ENCODE results near the gene GLG1.
"Not testable (repeated sequence)": the region's sequence is repeated elsewhere in the genome, so short reads cannot be mapped to it uniquely, and the experiment has no call there.

GLG1 gene

DNA sequence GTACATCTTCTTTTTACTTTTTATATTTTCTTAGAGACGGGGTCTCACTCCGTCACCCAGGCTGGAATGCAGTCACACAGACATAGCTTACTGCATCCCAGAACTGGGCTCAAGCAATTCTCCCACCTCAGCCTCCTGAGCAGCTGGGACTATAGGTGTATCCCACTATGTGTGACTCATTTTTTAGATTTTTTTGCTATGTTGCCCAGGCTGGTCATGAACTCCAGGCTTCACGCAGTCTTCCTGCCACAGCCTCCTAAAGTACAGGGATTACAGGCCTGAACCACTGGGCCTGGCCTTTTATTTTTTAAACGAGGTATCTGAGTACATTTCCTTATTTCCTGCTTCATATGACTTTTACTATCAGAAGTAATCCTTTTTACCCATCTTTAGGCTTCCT lies 48.0 kb downstream of the GLG1 start (continued):
- no peak for TF ChIP-seq TSHZ2 (CRISPR knock-in tag; IDR thresholded peaks at IDR 0.05)
- no peak for TF ChIP-seq ZNF8 (CRISPR knock-in tag; IDR thresholded peaks at IDR 0.05)

DNA sequence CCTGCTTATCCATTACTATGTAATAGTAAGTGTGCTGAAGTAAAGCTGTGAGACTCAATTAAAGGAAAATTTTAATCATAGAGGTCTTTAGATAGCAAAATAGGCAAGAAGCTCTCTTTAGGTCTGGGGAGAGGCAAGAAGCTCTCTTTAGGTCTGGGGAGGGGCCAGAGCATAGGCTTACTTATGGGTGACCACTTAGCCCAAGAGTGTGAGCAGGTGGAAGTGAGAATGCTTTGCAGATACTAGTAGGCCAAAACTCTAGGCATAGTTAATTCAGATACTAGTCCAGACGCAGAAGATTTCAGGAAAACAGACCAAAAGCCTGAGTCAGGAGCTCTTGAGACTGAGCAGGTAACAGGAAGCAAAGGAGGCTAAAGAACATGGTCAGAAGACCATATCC lies 49.6 kb downstream of the GLG1 start:
- no peak for ATAC-seq

GRCh38 chr16:74556375-74556922 lies 50.5 kb downstream of the GLG1 start:
- TF ChIP-seq POU6F1 (CRISPR knock-in tag; IDR thresholded peaks at IDR 0.05; ENCODE audit: borderline replicate concordance, low read depth) (no peak), RARB (CRISPR knock-in tag; IDR thresholded peaks at IDR 0.05) (no peak), ZFP3 (CRISPR knock-in tag; IDR thresholded peaks at IDR 0.05) (no peak), TOX (CRISPR knock-in tag; IDR thresholded peaks at IDR 0.05; ENCODE audit: borderline replicate concordance) (no peak), CSDC2 (CRISPR knock-in tag; IDR thresholded peaks at IDR 0.05) (no peak)
- ATAC-seq: no peak

More for the DNA sequence above, 49.6 kb downstream of the GLG1 start:
- TF ChIP-seq RARB (CRISPR knock-in tag; IDR thresholded peaks at IDR 0.05) (no peak), OSR1 (CRISPR knock-in tag; IDR thresholded peaks at IDR 0.05) (no peak), TSHZ2 (CRISPR knock-in tag; IDR thresholded peaks at IDR 0.05) (no peak), GLIS3 (CRISPR knock-in tag; IDR thresholded peaks at IDR 0.05) (no peak), SNAI2 (CRISPR knock-in tag; IDR thresholded peaks at IDR 0.05) (no peak), CREB5 (CRISPR knock-in tag; IDR thresholded peaks at IDR 0.05; ENCODE audit: low read depth) (no peak), CSDC2 (CRISPR knock-in tag; IDR thresholded peaks at IDR 0.05) (no peak), ZC3H10 (CRISPR knock-in tag; IDR thresholded peaks at IDR 0.05) (no peak), ZNF8 (CRISPR knock-in tag; IDR thresholded peaks at IDR 0.05) (no peak), ISL1 (CRISPR knock-in tag; IDR thresholded peaks at IDR 0.05) (no peak), ARNTL (CRISPR knock-in tag; IDR thresholded peaks at IDR 0.05; ENCODE audit: borderline replicate concordance, low read depth) (no peak), PPARA (CRISPR knock-in tag; IDR thresholded peaks at IDR 0.05; ENCODE audit: borderline replicate concordance) (no peak), ZFP30 (CRISPR knock-in tag; IDR thresholded peaks at IDR 0.05) (no peak)
- TF ChIP-seq, protein P1, sequence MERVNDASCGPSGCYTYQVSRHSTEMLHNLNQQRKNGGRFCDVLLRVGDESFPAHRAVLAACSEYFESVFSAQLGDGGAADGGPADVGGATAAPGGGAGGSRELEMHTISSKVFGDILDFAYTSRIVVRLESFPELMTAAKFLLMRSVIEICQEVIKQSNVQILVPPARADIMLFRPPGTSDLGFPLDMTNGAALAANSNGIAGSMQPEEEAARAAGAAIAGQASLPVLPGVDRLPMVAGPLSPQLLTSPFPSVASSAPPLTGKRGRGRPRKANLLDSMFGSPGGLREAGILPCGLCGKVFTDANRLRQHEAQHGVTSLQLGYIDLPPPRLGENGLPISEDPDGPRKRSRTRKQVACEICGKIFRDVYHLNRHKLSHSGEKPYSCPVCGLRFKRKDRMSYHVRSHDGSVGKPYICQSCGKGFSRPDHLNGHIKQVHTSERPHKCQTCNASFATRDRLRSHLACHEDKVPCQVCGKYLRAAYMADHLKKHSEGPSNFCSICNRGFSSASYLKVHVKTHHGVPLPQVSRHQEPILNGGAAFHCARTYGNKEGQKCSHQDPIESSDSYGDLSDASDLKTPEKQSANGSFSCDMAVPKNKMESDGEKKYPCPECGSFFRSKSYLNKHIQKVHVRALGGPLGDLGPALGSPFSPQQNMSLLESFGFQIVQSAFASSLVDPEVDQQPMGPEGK (CRISPR knock-in tag; IDR thresholded peaks at IDR 0.05; ENCODE audit: borderline replicate concordance): no peak
- TF ChIP-seq, protein P2, sequence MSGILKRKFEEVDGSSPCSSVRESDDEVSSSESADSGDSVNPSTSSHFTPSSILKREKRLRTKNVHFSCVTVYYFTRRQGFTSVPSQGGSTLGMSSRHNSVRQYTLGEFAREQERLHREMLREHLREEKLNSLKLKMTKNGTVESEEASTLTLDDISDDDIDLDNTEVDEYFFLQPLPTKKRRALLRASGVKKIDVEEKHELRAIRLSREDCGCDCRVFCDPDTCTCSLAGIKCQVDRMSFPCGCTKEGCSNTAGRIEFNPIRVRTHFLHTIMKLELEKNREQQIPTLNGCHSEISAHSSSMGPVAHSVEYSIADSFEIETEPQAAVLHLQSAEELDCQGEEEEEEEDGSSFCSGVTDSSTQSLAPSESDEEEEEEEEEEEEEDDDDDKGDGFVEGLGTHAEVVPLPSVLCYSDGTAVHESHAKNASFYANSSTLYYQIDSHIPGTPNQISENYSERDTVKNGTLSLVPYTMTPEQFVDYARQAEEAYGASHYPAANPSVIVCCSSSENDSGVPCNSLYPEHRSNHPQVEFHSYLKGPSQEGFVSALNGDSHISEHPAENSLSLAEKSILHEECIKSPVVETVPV (CRISPR knock-in tag; IDR thresholded peaks at IDR 0.05): no peak

DNA sequence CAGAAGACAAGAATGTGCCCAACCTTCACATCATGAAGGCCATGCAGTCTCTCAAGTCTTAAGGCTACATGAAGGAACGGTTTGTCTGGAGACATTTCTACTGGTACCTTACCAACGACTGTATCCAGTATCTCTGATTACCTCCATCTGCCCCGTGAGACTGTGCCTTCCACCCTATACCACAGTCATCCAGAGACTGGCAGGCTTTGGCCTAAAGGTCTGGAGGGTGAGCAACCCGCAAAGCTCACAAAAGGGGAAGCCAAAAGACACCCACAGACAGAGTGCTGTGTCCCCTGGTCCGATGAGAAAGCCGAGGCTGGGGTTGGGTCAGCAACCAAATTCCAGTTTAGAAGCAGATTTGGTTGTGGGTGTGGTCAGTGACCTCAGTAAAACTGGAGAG lies 54.6 kb downstream of the GLG1 start:
- not testable (repeated sequence) for ATAC-seq

- not testable (repeated sequence) for ATAC-seq
Measured at GRCh38 chr16:74550227-74551019, 56.5 kb downstream of the GLG1 start.

DNA sequence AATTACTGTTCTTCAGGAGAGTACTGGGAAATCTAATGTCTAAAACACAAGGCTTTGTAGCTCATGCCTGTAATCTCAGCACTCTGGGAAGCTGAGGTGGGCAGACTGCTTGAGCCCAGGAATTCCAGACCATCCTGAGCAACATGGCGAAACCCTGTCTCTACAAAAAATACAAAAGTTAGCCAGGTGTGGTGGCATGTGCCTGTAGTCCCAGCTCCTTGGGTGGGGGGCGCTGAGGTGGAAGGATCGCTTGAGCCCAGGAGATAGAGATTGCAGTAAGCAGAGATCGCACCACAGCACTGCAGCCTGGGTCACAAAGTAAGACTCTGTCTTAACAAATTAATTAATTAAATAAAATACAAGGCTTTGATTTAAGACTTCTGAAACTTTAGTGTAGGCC lies 60.8 kb downstream of the GLG1 start:
- not testable (repeated sequence) for ATAC-seq

DNA sequence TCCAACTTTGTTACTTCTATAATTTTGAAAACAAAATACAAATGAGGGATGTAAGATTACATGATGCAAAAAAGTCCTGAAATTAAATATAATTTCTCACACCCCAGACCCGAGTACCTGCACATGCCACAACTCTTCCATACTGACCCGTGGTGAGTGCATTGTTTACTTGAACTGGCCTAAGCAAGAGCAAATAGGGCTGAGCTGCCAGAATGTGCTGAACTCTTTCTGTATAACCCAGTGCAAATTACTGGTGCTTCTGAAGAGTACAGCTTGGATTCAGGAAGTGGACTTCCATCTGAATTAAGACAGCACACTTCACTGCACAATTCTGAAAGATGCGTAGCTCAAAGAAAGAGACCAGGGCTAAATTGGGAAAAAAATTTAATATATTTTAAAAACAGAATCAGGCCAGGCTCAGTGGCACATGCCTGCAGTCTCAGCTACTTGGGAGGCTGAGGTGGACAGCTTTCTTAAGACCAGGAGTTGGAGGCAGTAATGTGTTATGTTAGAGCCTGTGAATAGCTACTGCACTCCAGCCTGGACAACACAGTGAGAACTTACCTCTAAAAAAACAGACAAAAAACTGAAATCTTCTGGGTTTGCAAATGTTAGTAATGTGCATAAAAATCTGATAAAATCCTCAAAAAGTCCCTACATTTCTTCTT lies 63.9 kb downstream of the GLG1 start:
- ATAC-seq: peak; percentile 56

All from SK-N-SH treated with all-trans-retinoic acid at 6 μM for 48 hours (cell line).